Endothelial cell (in vitro differentiated cells): ENCODE measurements around the gene TMEFF2. TPM values are rescaled to one million over a fixed set of nuclear protein-coding genes. Genes with fewer than 3 reads are reported as not detected.

Experiments
- DNase-seq: peaks from one replicate; pipeline ENCODE4 v3.0.0; 2021; ENCODE audit warnings: low spot score
- H3K27ac Mint-ChIP-seq: one replicate; pipeline ENCODE4 v1.8.0; 2021; ENCODE audit warnings: mixed read lengths, inconsistent platforms; ENCODE audit not compliant: unreplicated experiment
- H3K27me3 Mint-ChIP-seq: one replicate; pipeline ENCODE4 v1.8.0; 2021; ENCODE audit warnings: mild to moderate bottlenecking, moderate library complexity, mixed read lengths, inconsistent platforms; ENCODE audit not compliant: unreplicated experiment
- H3K36me3 Mint-ChIP-seq: one replicate; pipeline ENCODE4 v1.8.0; 2021; ENCODE audit warnings: mild to moderate bottlenecking, low read depth, mixed read lengths, inconsistent platforms; ENCODE audit not compliant: unreplicated experiment
- H3K4me1 Mint-ChIP-seq: one replicate; pipeline ENCODE4 v1.8.0; 2021; ENCODE audit warnings: mild to moderate bottlenecking, mixed read lengths, inconsistent platforms; ENCODE audit not compliant: unreplicated experiment
- H3K4me3 Mint-ChIP-seq: one replicate; pipeline ENCODE4 v1.8.0; 2021; ENCODE audit warnings: mild to moderate bottlenecking, mixed read lengths, inconsistent platforms; ENCODE audit not compliant: unreplicated experiment
- H3K9me3 Mint-ChIP-seq: one replicate; pipeline ENCODE4 v1.8.0; 2021; ENCODE audit warnings: mixed read lengths, inconsistent platforms; ENCODE audit not compliant: unreplicated experiment
- CTCF ChIP-seq: fragments of 200-600 bp; sonication (generic); IDR thresholded peaks from one replicate; pipeline ENCODE4 v1.5.0; 2021; ENCODE audit warnings: antibody characterized with exemption; ENCODE audit not compliant: unreplicated experiment
- total RNA-seq: library from RNA; stranded (reverse); fragmentation: NEBNext Ultra II Directional; extraction: Animal tissue kit (Norgen Biotek cat#: 25700); gene quantifications from one replicate; pipeline ENCODE4 v1.2.1, GENCODE V29; 2021; ENCODE audit not compliant: unreplicated experiment

The TMEFF2 gene
- total RNA-seq, 1 donor from 2014 or later = 0.10 TPM

GRCh38 chr2:192053921-192054320, 140.8 kb downstream of the TMEFF2 start:
- Mint-ChIP-seq H3K27me3 (no peaks in the 10 kb centered on the region), H3K36me3 (no peaks in the 10 kb centered on the region), H3K4me1 (no peaks in the 10 kb centered on the region), H3K9me3 (no peaks in the 10 kb centered on the region), H3K27ac (no peak overlapping the region), H3K4me3 (no peak overlapping the region)
- no peak for TF ChIP-seq CTCF
- no peak for DNase-seq

- no peak for TF ChIP-seq CTCF
- Mint-ChIP-seq H3K4me1 (no peaks in the 10 kb centered on the region), H3K4me3 (no peak overlapping the region), H3K27me3 (no peaks in the 10 kb centered on the region), H3K27ac (no peak overlapping the region), H3K36me3 (no peaks in the 10 kb centered on the region), H3K9me3 (no peaks in the 10 kb centered on the region)
- DNase-seq = no peak
These were observed 143.2 kb downstream of the TMEFF2 start for GRCh38 chr2:192051533-192051932.

GRCh38 chr2:192049362-192049761, 145.4 kb downstream of the TMEFF2 start:
- no peak for DNase-seq
- H3K9me3 Mint-ChIP-seq = no peaks in the 10 kb centered on the region
- H3K27ac Mint-ChIP-seq = no peak overlapping the region
- H3K36me3 Mint-ChIP-seq = no peaks in the 10 kb centered on the region
- no peaks in the 10 kb centered on the region for H3K27me3 Mint-ChIP-seq
- no peak overlapping the region for H3K4me3 Mint-ChIP-seq
- H3K4me1 Mint-ChIP-seq = no peaks in the 10 kb centered on the region
- TF ChIP-seq CTCF = no peak

GRCh38 chr2:192047315-192048107, 147.2 kb downstream of the TMEFF2 start:
- no peaks in the 10 kb centered on the region for H3K9me3 Mint-ChIP-seq
- no peaks in the 10 kb centered on the region for H3K4me1 Mint-ChIP-seq
- H3K27ac Mint-ChIP-seq = no peak overlapping the region
- H3K27me3 Mint-ChIP-seq = no peaks in the 10 kb centered on the region
- no peaks in the 10 kb centered on the region for H3K36me3 Mint-ChIP-seq
- TF ChIP-seq CTCF = no peak
- no peak overlapping the region for H3K4me3 Mint-ChIP-seq
- DNase-seq = no peak

- no peaks in the 10 kb centered on the region for H3K36me3 Mint-ChIP-seq
- no peak overlapping the region for H3K4me3 Mint-ChIP-seq
- no peaks in the 10 kb centered on the region for H3K4me1 Mint-ChIP-seq
- no peak for DNase-seq
- no peak overlapping the region for H3K27ac Mint-ChIP-seq
- H3K27me3 Mint-ChIP-seq = no peaks in the 10 kb centered on the region
- no peaks in the 10 kb centered on the region for H3K9me3 Mint-ChIP-seq
- TF ChIP-seq CTCF = no peak
These were observed 150.2 kb downstream of the TMEFF2 start for GRCh38 chr2:192044496-192044895.
